Measurements from ENCODE around the gene ADGRG3.
"Not testable (repeated sequence)": the region's sequence is repeated elsewhere in the genome, so short reads cannot be mapped to it uniquely, and the experiment has no call there.

Gene ADGRG3

GRCh38 chr16:57663917-57664661, 4.0 kb upstream of the ADGRG3 start:
- no peak for DNase-seq

- DNase-seq, result no peak
These were observed 3.5 kb upstream of the ADGRG3 start for GRCh38 chr16:57664662-57665025.

GRCh38 chr16:57665541-57665940, 2.6 kb upstream of the ADGRG3 start:
- no peak for DNase-seq

- no peak for DNase-seq
These were observed 1.6 kb upstream of the ADGRG3 start for GRCh38 chr16:57666353-57667047.

GRCh38 chr16:57667048-57667525, 1.0 kb upstream of the ADGRG3 start:
- DNase-seq, result no peak

- DNase-seq, result no peak
These were observed 412 bp upstream of the ADGRG3 start for GRCh38 chr16:57667526-57668262.

GRCh38 chr16:57668630-57669475, 747 bp downstream of the ADGRG3 start:
- DNase-seq, result no peak

GRCh38 chr16:57669476-57670162, 1.5 kb downstream of the ADGRG3 start:
- no peak for DNase-seq

GRCh38 chr16:57670196-57670595, 2.1 kb downstream of the ADGRG3 start:
- DNase-seq, result no peak

GRCh38 chr16:57671451-57671850, 3.3 kb downstream of the ADGRG3 start:
- DNase-seq, result not testable (repeated sequence)

GRCh38 chr16:57672416-57672815, 4.3 kb downstream of the ADGRG3 start:
- DNase-seq, result no peak

GRCh38 chr16:57672824-57673223, 4.7 kb downstream of the ADGRG3 start:
- no peak for DNase-seq

- no peak for DNase-seq
These were observed 7.8 kb downstream of the ADGRG3 start for GRCh38 chr16:57675741-57676551.

GRCh38 chr16:57676553-57677085, 8.5 kb downstream of the ADGRG3 start:
- DNase-seq, result no peak

GRCh38 chr16:57677622-57678369, 9.7 kb downstream of the ADGRG3 start:
- no peak for DNase-seq

GRCh38 chr16:57679016-57679415, 10.9 kb downstream of the ADGRG3 start:
- DNase-seq, result no peak

- DNase-seq, result no peak
These were observed 11.8 kb downstream of the ADGRG3 start for GRCh38 chr16:57679767-57680482.

- DNase-seq, result no peak
These were observed 12.8 kb downstream of the ADGRG3 start for GRCh38 chr16:57680842-57681375.
